GM23338 (cell line): Measurements from ENCODE around the gene EHD3. TPM values are rescaled to one million over a fixed set of nuclear protein-coding genes. Genes with fewer than 3 reads are reported as not detected.

ENCODE experiments used
- ATAC-seq: fragments of 200-7000 bp; cut with Tn5 transposase; 3 replicates; pipeline ENCODE4 v1.9.1; 2020
- DNase-seq: peaks from one replicate; pipeline ENCODE4 v3.0.0-alpha.2; 2015; ENCODE audit warnings: low spot score
- H2AFZ ChIP-seq: fragments of 200-600 bp; sonication (generic); 2 replicates; pipeline ENCODE4 v1.8.0; 2016; ENCODE audit warnings: antibody characterized with exemption, mild to moderate bottlenecking, moderate library complexity
- H3F3A ChIP-seq: fragments of 200-600 bp; sonication (generic); replicated peaks from 2 replicates; pipeline ENCODE4 v1.8.0; 2017; ENCODE audit warnings: antibody characterized with exemption, mixed run types, low read depth
- H3K27ac ChIP-seq: fragments of 200-600 bp; sonication (generic); 2 replicates; pipeline ENCODE4 v1.6.1; 2016; ENCODE audit warnings: low read depth
- H3K27me3 ChIP-seq: fragments of 200-600 bp; sonication (generic); 2 replicates; pipeline ENCODE4 v1.8.0; 2016; ENCODE audit warnings: mild to moderate bottlenecking, mixed run types, moderate library complexity; ENCODE audit not compliant: insufficient read depth
- H3K36me3 ChIP-seq: fragments of 200-600 bp; sonication (generic); 2 replicates; pipeline ENCODE4 v1.8.0; 2016; ENCODE audit warnings: mild to moderate bottlenecking; ENCODE audit not compliant: insufficient read depth
- H3K4me1 ChIP-seq: fragments of 200-600 bp; sonication (generic); 2 replicates; pipeline ENCODE4 v1.8.0; 2016; ENCODE audit warnings: mild to moderate bottlenecking, moderate library complexity; ENCODE audit not compliant: insufficient read depth
- H3K4me2 ChIP-seq: fragments of 200-600 bp; sonication (generic); 2 replicates; pipeline ENCODE4 v1.7.1; 2017; ENCODE audit warnings: mixed run types
- H3K4me3 ChIP-seq: fragments of 200-600 bp; sonication (generic); 2 replicates; pipeline ENCODE4 v1.6.1; 2016; ENCODE audit warnings: mixed run types
- H3K79me2 ChIP-seq: fragments of 200-600 bp; sonication (generic); replicated peaks from 2 replicates; pipeline ENCODE4 v1.8.0; 2017; ENCODE audit warnings: mild to moderate bottlenecking; ENCODE audit not compliant: insufficient read depth
- H3K9me2 ChIP-seq: fragments of 200-600 bp; sonication (generic); 2 replicates; pipeline ENCODE4 v1.8.0; 2017; ENCODE audit not compliant: insufficient read depth
- H4K20me1 ChIP-seq: fragments of 200-600 bp; sonication (generic); replicated peaks from 2 replicates; pipeline ENCODE4 v1.8.0; 2017; ENCODE audit warnings: mild to moderate bottlenecking; ENCODE audit not compliant: insufficient read depth
- H3K27ac Mint-ChIP-seq: 2 replicates; pipeline ENCODE4 v1.8.0; 2020; ENCODE audit warnings: inconsistent platforms, mild to moderate bottlenecking, moderate library complexity, mixed read lengths
- H3K27me3 Mint-ChIP-seq: 3 replicates; pipeline ENCODE4 v1.8.0; 2022; ENCODE audit warnings: low read depth, mild to moderate bottlenecking, moderate library complexity, mixed read lengths, inconsistent platforms; ENCODE audit not compliant: insufficient read depth, poor library complexity
- H3K36me3 Mint-ChIP-seq: 3 replicates; pipeline ENCODE4 v1.8.0; 2021; ENCODE audit warnings: low read depth, mild to moderate bottlenecking, inconsistent platforms, moderate library complexity, mixed read lengths
- H3K4me1 Mint-ChIP-seq: 3 replicates; pipeline ENCODE4 v1.8.0; 2020; ENCODE audit warnings: mild to moderate bottlenecking, inconsistent platforms, mixed read lengths
- H3K4me3 Mint-ChIP-seq: 3 replicates; pipeline ENCODE4 v1.8.0; 2021; ENCODE audit warnings: moderate library complexity, mild to moderate bottlenecking, inconsistent platforms, mixed read lengths
- H3K9me3 Mint-ChIP-seq: 3 replicates; pipeline ENCODE4 v1.8.0; 2020; ENCODE audit warnings: moderate library complexity, mild to moderate bottlenecking, inconsistent platforms, mixed read lengths
- CREB1 ChIP-seq: fragments of 250-450 bp; sonication (Bioruptor Pico); IDR thresholded peaks from 2 replicates; pipeline ENCODE4 v1.5.0; 2020; ENCODE audit warnings: low read depth, mild to moderate bottlenecking, moderate library complexity
- EZH2 ChIP-seq: fragments of 200-600 bp; sonication (generic); IDR thresholded peaks from one replicate; pipeline ENCODE4 v1.8.0; 2017; ENCODE audit warnings: antibody characterized with exemption, mild to moderate bottlenecking, low read depth; ENCODE audit not compliant: unreplicated experiment
- JUNB ChIP-seq: IDR thresholded peaks from one replicate; pipeline ENCODE4 v1.6.1; 2016; ENCODE audit warnings: antibody characterized with exemption; ENCODE audit not compliant: unreplicated experiment
- NANOG ChIP-seq: IDR thresholded peaks from 2 replicates; pipeline ENCODE4 v1.6.1; 2016; ENCODE audit warnings: antibody characterized with exemption, borderline replicate concordance
- ZNF114 ChIP-seq: fragments of 250-450 bp; sonication (Bioruptor Pico); IDR thresholded peaks from 2 replicates; pipeline ENCODE4 v1.5.0; 2020; ENCODE audit warnings: mild to moderate bottlenecking, moderate library complexity
- ZNF331 ChIP-seq: fragments of 250-450 bp; sonication (Bioruptor Pico); IDR thresholded peaks from 2 replicates; pipeline ENCODE4 v1.5.0; 2020; ENCODE audit warnings: low read depth, mild to moderate bottlenecking, moderate library complexity
- polyA plus RNA-seq: library from polyadenylated mRNA; unstranded; fragments of >200 nt; fragmentation: Nextera tagmentation; extraction: Ambion mirVana; gene quantifications from 2 replicates; pipeline ENCODE4 v1.2.1, GENCODE V29; 2016
- total RNA-seq: library from RNA; depleted of rRNA; stranded (reverse); fragments of >200 nt; shearing (Covaris generic); gene quantifications from 2 replicates; pipeline ENCODE4 v1.2.3, GENCODE V29; 2014
- TF ChIP-seq, protein P1 (sequence below): fragments of 250-450 bp; sonication (Bioruptor Pico); IDR thresholded peaks from 2 replicates; pipeline ENCODE4 v1.5.0; 2020; ENCODE audit warnings: mild to moderate bottlenecking, moderate library complexity

EHD3 gene
- total and polyA plus RNA-seq, 2 experiments from 2014 or later, result 3.3 to 12.6 TPM

DNA sequence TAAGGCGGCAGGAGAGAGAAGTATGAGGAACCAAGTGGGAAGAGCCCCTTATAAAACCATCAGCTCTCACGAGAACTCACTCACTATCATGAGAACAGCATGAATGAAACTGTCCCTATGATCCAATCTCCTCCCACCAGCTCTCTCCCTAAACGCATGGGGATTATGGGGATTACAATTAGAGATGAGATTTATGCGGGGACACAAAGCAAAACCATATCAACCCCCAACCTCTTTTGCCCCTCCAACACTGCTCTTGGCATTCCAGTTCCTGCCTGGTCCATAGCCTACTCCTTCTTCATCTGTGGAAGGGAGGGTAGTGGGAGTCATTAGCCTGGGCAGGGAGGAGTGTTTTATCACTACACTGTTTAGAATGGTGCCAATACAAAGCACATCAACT lies 1.4 kb upstream of the EHD3 start (continued):
- TF ChIP-seq, protein P1, sequence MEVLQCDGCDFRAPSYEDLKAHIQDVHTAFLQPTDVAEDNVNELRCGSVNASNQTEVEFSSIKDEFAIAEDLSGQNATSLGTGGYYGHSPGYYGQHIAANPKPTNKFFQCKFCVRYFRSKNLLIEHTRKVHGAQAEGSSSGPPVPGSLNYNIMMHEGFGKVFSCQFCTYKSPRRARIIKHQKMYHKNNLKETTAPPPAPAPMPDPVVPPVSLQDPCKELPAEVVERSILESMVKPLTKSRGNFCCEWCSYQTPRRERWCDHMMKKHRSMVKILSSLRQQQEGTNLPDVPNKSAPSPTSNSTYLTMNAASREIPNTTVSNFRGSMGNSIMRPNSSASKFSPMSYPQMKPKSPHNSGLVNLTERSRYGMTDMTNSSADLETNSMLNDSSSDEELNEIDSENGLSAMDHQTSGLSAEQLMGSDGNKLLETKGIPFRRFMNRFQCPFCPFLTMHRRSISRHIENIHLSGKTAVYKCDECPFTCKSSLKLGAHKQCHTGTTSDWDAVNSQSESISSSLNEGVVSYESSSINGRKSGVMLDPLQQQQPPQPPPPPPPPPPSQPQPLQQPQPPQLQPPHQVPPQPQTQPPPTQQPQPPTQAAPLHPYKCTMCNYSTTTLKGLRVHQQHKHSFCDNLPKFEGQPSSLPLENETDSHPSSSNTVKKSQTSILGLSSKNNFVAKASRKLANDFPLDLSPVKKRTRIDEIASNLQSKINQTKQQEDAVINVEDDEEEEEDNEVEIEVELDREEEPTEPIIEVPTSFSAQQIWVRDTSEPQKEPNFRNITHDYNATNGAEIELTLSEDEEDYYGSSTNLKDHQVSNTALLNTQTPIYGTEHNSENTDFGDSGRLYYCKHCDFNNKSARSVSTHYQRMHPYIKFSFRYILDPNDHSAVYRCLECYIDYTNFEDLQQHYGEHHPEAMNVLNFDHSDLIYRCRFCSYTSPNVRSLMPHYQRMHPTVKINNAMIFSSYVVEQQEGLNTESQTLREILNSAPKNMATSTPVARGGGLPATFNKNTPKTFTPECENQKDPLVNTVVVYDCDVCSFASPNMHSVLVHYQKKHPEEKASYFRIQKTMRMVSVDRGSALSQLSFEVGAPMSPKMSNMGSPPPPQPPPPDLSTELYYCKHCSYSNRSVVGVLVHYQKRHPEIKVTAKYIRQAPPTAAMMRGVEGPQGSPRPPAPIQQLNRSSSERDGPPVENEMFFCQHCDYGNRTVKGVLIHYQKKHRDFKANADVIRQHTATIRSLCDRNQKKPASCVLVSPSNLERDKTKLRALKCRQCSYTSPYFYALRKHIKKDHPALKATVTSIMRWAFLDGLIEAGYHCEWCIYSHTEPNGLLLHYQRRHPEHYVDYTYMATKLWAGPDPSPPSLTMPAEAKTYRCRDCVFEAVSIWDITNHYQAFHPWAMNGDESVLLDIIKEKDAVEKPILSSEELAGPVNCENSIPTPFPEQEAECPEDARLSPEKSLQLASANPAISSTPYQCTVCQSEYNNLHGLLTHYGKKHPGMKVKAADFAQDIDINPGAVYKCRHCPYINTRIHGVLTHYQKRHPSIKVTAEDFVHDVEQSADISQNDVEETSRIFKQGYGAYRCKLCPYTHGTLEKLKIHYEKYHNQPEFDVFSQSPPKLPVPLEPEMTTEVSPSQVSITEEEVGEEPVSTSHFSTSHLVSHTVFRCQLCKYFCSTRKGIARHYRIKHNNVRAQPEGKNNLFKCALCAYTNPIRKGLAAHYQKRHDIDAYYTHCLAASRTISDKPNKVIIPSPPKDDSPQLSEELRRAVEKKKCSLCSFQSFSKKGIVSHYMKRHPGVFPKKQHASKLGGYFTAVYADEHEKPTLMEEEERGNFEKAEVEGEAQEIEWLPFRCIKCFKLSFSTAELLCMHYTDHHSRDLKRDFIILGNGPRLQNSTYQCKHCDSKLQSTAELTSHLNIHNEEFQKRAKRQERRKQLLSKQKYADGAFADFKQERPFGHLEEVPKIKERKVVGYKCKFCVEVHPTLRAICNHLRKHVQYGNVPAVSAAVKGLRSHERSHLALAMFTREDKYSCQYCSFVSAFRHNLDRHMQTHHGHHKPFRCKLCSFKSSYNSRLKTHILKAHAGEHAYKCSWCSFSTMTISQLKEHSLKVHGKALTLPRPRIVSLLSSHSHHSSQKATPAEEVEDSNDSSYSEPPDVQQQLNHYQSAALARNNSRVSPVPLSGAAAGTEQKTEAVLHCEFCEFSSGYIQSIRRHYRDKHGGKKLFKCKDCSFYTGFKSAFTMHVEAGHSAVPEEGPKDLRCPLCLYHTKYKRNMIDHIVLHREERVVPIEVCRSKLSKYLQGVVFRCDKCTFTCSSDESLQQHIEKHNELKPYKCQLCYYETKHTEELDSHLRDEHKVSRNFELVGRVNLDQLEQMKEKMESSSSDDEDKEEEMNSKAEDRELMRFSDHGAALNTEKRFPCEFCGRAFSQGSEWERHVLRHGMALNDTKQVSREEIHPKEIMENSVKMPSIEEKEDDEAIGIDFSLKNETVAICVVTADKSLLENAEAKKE (CRISPR knock-in tag), result no peak
- TF ChIP-seq NANOG, result no peak
- no peak for TF ChIP-seq CREB1 (CRISPR knock-in tag)
- TF ChIP-seq ZNF114 (CRISPR knock-in tag), result no peak

- no peak overlapping the region for H3K27ac ChIP-seq
- Mint-ChIP-seq H3K27me3 (peaks cover 10% of the 10 kb centered on the region), H3K4me1 (peaks cover 22% of the 10 kb centered on the region), H3K9me3 (no peaks in the 10 kb centered on the region), H3K4me3 (no peak overlapping the region), H3K36me3 (no peaks in the 10 kb centered on the region), H3K27ac (no peak overlapping the region)
- peaks cover 16% of the 10 kb centered on the region for H3K4me1 ChIP-seq
- TF ChIP-seq ZNF114 (CRISPR knock-in tag) (no peak), ZNF331 (no peak), JUNB (no peak), EZH2 (no peak), CREB1 (CRISPR knock-in tag) (no peak)
- ATAC-seq (no peak), DNase-seq (no peak)
- H3K4me3 ChIP-seq, result no peak overlapping the region
- peaks cover 5% of the 10 kb centered on the region; the same call in 1 of the 2 replicates for H3K79me2 ChIP-seq
- H3K36me3 ChIP-seq, result no peaks in the 10 kb centered on the region; the same call in 1 of the 2 replicates
- no peaks in the 10 kb centered on the region; the same call in 1 of the 2 replicates for H4K20me1 ChIP-seq
- H3K4me2 ChIP-seq, result peak overlapping the region; percentile 5; the same call in 1 of the 2 replicates
- peaks cover 10% of the 10 kb centered on the region for H3K27me3 ChIP-seq
- H3K9me2 ChIP-seq, result no peaks in the 10 kb centered on the region
- H3F3A ChIP-seq, result no peaks in the 10 kb centered on the region
- peak overlapping the region; percentile 57 for H2AFZ ChIP-seq
Measured at GRCh38 chr2:31233231-31233630, 721 bp upstream of the EHD3 start.
